GM10266 (cell line): ENCODE measurements around the gene SMCO4.

Experiments
- DNase-seq: peaks from one replicate; pipeline ENCODE4 v3.0.0; 2012; ENCODE audit errors: extremely low spot score
- CTCF ChIP-seq: IDR thresholded peaks from 2 replicates; pipeline ENCODE4 v1.5.1; 2012; ENCODE audit warnings: mild to moderate bottlenecking, low read depth; ENCODE audit not compliant: control insufficient read depth, insufficient read depth; ENCODE audit errors: missing control alignments

The SMCO4 gene

DNA sequence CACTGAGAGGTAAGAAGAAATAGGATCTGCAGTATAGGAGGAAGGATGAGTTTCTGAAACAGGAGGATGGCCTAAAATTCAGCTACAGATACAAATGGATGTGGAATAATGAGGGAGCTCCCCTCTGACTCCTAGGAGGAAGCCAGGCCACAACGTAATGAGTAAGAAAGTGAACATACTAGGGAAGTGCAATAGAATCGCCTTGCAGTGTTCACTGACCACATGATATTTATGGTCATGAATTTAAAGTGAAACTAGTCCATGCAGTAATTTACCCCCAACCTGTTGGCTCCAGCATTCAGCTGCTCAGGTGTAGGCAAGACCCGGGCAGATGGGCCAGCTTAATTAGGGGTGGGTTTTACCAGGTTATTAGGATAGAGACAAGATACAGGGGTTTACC lies 110.9 kb downstream of the SMCO4 start:
- DNase-seq, result no peak
- TF ChIP-seq CTCF, result no peak
